Neural progenitor cell (in vitro differentiated cells): ENCODE results near the gene PRKD1. TPM values are rescaled to one million over a fixed set of nuclear protein-coding genes. Genes with fewer than 3 reads are reported as not detected.

Source experiments
- DNase-seq: peaks from one replicate; pipeline ENCODE4 v3.0.0-alpha.2; 2016; ENCODE audit warnings: low spot score
- H2AFZ ChIP-seq: fragments of 200-600 bp; sonication (generic); replicated peaks from 2 replicates; pipeline ENCODE4 v1.6.1; 2016; ENCODE audit warnings: antibody characterized with exemption
- H3F3A ChIP-seq: fragments of 200-600 bp; sonication (generic); 2 replicates; pipeline ENCODE4 v1.6.1; 2016; ENCODE audit warnings: antibody characterized with exemption, low read depth
- H3K27ac ChIP-seq: fragments of 200-600 bp; sonication (generic); 2 replicates; pipeline ENCODE4 v1.5.1; 2016; ENCODE audit warnings: mild to moderate bottlenecking
- H3K27me3 ChIP-seq: fragments of 200-600 bp; sonication (generic); 2 replicates; pipeline ENCODE4 v1.6.1; 2016; ENCODE audit warnings: mild to moderate bottlenecking, moderate library complexity
- H3K36me3 ChIP-seq: fragments of 200-600 bp; sonication (generic); 2 replicates; pipeline ENCODE4 v1.5.1; 2016
- H3K4me1 ChIP-seq: fragments of 200-600 bp; sonication (generic); 2 replicates; pipeline ENCODE4 v1.6.1; 2016; ENCODE audit warnings: mixed run types
- H3K4me2 ChIP-seq: fragments of 200-600 bp; sonication (generic); 2 replicates; pipeline ENCODE4 v1.6.1; 2016
- H3K4me3 ChIP-seq: fragments of 200-600 bp; sonication (generic); 2 replicates; pipeline ENCODE4 v1.5.1; 2016
- H3K79me2 ChIP-seq: fragments of 200-600 bp; sonication (generic); 2 replicates; pipeline ENCODE4 v1.6.1; 2016; ENCODE audit warnings: low read depth
- H3K9ac ChIP-seq: fragments of 200-600 bp; sonication (generic); 2 replicates; pipeline ENCODE4 v1.6.1; 2016
- H3K9me3 ChIP-seq: fragments of 200-600 bp; sonication (generic); 2 replicates; pipeline ENCODE4 v1.5.1; 2016; ENCODE audit warnings: low read depth
- H4K20me1 ChIP-seq: fragments of 200-600 bp; sonication (generic); 2 replicates; pipeline ENCODE4 v1.6.1; 2016; ENCODE audit warnings: low read depth
- H3K27ac Mint-ChIP-seq: 3 replicates; pipeline ENCODE4 v1.8.0; 2021; ENCODE audit warnings: mixed read lengths
- H3K27me3 Mint-ChIP-seq: 2 replicates; pipeline ENCODE4 v1.8.0; 2022; ENCODE audit warnings: low read depth, mild to moderate bottlenecking, inconsistent platforms, moderate library complexity, mixed read lengths; ENCODE audit not compliant: insufficient read depth
- H3K36me3 Mint-ChIP-seq: 3 replicates; pipeline ENCODE4 v1.8.0; 2021; ENCODE audit warnings: mixed read lengths
- H3K4me1 Mint-ChIP-seq: 3 replicates; pipeline ENCODE4 v1.8.0; 2021; ENCODE audit warnings: mixed read lengths
- H3K4me3 Mint-ChIP-seq: 3 replicates; pipeline ENCODE4 v1.8.0; 2021; ENCODE audit warnings: mild to moderate bottlenecking, moderate library complexity, mixed read lengths
- H3K9me3 Mint-ChIP-seq: 3 replicates; pipeline ENCODE4 v1.8.0; 2020; ENCODE audit warnings: mixed read lengths
- CTCF ChIP-seq: fragments of 200-600 bp; sonication (generic); IDR thresholded peaks from 2 replicates; pipeline ENCODE4 v1.5.1; 2017; ENCODE audit warnings: antibody characterized with exemption, mild to moderate bottlenecking
- EZH2 ChIP-seq: fragments of 200-600 bp; sonication (generic); IDR thresholded peaks from 2 replicates; pipeline ENCODE4 v1.6.1; 2017; ENCODE audit warnings: antibody characterized with exemption, mild to moderate bottlenecking, moderate library complexity
- EZH2phosphoT487 ChIP-seq: fragments of 200-600 bp; sonication (generic); IDR thresholded peaks from 2 replicates; pipeline ENCODE4 v1.6.1; 2017; ENCODE audit warnings: antibody characterized with exemption
- small RNA-seq: library from RNA; depleted of rRNA; stranded (forward); fragments of <200 nt; gene quantifications from one replicate; pipeline ENCODE3, GENCODE V24; 2015
- total RNA-seq: library from RNA; depleted of rRNA; stranded (reverse); fragments of >200 nt; gene quantifications from 2 replicates; pipeline ENCODE4 v1.2.3, GENCODE V29; 2015; ENCODE audit warnings: low replicate concordance

PRKD1 gene
- total RNA-seq, 1 donor from 2014 or later = 8.7 TPM

GRCh38 chr14:29528889-29529288 is 398.8 kb downstream of the PRKD1 start:
- no peaks in the 10 kb centered on the region for H3K9me3 Mint-ChIP-seq
- Histone ChIP-seq H3K27ac (no peak overlapping the region), H3K9me3 (no peaks in the 10 kb centered on the region), H3K9ac (no peak overlapping the region), H3K27me3 (no peaks in the 10 kb centered on the region), H3F3A (peaks cover 9% of the 10 kb centered on the region), H2AFZ (peak overlapping the region; percentile 10), H4K20me1 (no peaks in the 10 kb centered on the region), H3K4me2 (no peak overlapping the region), H3K4me1 (peaks cover 8% of the 10 kb centered on the region), H3K36me3 (no peaks in the 10 kb centered on the region), H3K4me3 (no peak overlapping the region), H3K79me2 (no peaks in the 10 kb centered on the region)
- H3K4me3 Mint-ChIP-seq = no peak overlapping the region
- TF ChIP-seq EZH2 (no peak), CTCF (no peak), EZH2phosphoT487 (no peak)
- H3K36me3 Mint-ChIP-seq = no peaks in the 10 kb centered on the region
- no peak overlapping the region for H3K27ac Mint-ChIP-seq
- peaks cover 10% of the 10 kb centered on the region for H3K4me1 Mint-ChIP-seq
- no peak for DNase-seq
- peaks cover 3% of the 10 kb centered on the region for H3K27me3 Mint-ChIP-seq

- no peak for DNase-seq
- Histone ChIP-seq H3K27ac (no peak overlapping the region), H3K9me3 (no peaks in the 10 kb centered on the region), H3K27me3 (no peaks in the 10 kb centered on the region), H3K4me2 (no peak overlapping the region), H3K36me3 (no peaks in the 10 kb centered on the region), H3K4me3 (no peak overlapping the region), H2AFZ (no peak overlapping the region), H3K79me2 (no peaks in the 10 kb centered on the region), H3F3A (peaks cover 6% of the 10 kb centered on the region), H4K20me1 (no peaks in the 10 kb centered on the region), H3K9ac (no peak overlapping the region), H3K4me1 (peaks cover 7% of the 10 kb centered on the region)
- H3K27ac Mint-ChIP-seq = no peak overlapping the region
- H3K4me1 Mint-ChIP-seq = peaks cover 10% of the 10 kb centered on the region
- no peaks in the 10 kb centered on the region for H3K36me3 Mint-ChIP-seq
- peaks cover 3% of the 10 kb centered on the region for H3K27me3 Mint-ChIP-seq
- no peaks in the 10 kb centered on the region for H3K9me3 Mint-ChIP-seq
- H3K4me3 Mint-ChIP-seq = no peak overlapping the region
- TF ChIP-seq CTCF (no peak), EZH2phosphoT487 (no peak), EZH2 (no peak)
Measured at GRCh38 chr14:29527286-29527685, 400.4 kb downstream of the PRKD1 start.

Small RNAs within 50 kb of the gene (small RNA-seq; reads per million reads assigned to genes)
- gene RNU6-1234P = not detected
